NT2/D1 (cell line): ENCODE results near the gene MBD2.

Source experiments
- SUZ12 ChIP-seq: IDR thresholded peaks from 2 replicates; pipeline ENCODE4 v1.6.1; 2011; ENCODE audit not compliant: insufficient read length, insufficient read depth; ENCODE audit errors: extremely low read depth
- YY1 ChIP-seq: IDR thresholded peaks from 2 replicates; pipeline ENCODE4 v1.6.1; 2011; ENCODE audit not compliant: insufficient read length, insufficient read depth
- ZNF274 ChIP-seq: IDR thresholded peaks from 2 replicates; pipeline ENCODE4 v1.6.1; 2011; ENCODE audit warnings: mild to moderate bottlenecking, low read depth, low read length

DNA sequence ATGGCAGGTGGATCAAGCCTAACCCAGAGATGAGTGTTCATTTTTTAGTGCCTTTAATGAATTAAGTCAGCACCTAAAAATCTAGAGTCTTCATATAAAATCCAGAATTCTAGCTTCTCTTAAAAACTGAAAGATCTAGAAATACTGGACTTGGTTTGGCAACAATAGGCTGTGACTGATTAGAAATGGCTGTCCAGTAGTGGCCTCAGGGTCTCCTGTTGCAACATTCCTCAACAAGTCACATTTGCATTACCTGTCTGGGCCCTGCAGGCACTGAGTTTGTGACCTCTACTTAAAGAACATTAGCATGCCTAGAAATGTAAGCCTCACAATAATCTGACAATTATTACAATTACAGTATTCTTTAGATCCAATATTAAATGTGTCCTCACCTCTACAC lies 33.1 kb downstream of the MBD2 start:
- TF ChIP-seq ZNF274 (no peak), YY1 (no peak), SUZ12 (no peak)
